Gastroesophageal sphincter (tissue), 3 donors: ENCODE results near the gene NSD2.

Experiments used
- CTCF ChIP-seq, 4 experiments: fragments of 200-600 bp in 2 of 4; fragments of 450-650 bp in 2 of 4; sonication (generic) in 1 of 4; IDR thresholded peaks; one replicate each; pipeline ENCODE4 v1.5.1; 2017 to 2019; ENCODE audit warnings: antibody characterized with exemption in 4 of 4, mild to moderate bottlenecking in 2 of 4, moderate library complexity in 2 of 4
- EP300 ChIP-seq: sonication (generic); formaldehyde crosslinking; IDR thresholded peaks from one replicate; pipeline ENCODE4 v1.6.1; 2017; ENCODE audit warnings: antibody characterized with exemption, mild to moderate bottlenecking
- POLR2A ChIP-seq, 2 donors: fragments of 450-650 bp; IDR thresholded peaks; one replicate each; pipeline ENCODE4 v1.6.1; 2017; ENCODE audit warnings: antibody characterized with exemption in 2 of 2, mild to moderate bottlenecking in 2 of 2, moderate library complexity in 1 of 2
- POLR2AphosphoS5 ChIP-seq: sonication (generic); formaldehyde crosslinking; IDR thresholded peaks from one replicate; pipeline ENCODE4 v1.6.1; 2017; ENCODE audit warnings: antibody characterized with exemption

- TF ChIP-seq CTCF (IDR thresholded peaks at IDR 0.05): no peak
- no peak for TF ChIP-seq POLR2A (IDR thresholded peaks at IDR 0.05)
- no peak for TF ChIP-seq EP300
- TF ChIP-seq POLR2AphosphoS5: no peak
Measured at GRCh38 chr4:1824746-1825145, 46.4 kb upstream of the NSD2 start.
